ENCODE measurements around the gene RASA4B. TPM values are rescaled to one million over a fixed set of nuclear protein-coding genes. Genes with fewer than 3 reads are reported as not detected.
A peak's percentile ranks its signal among the peaks of the same experiment; 100 is the strongest.

The RASA4B gene
- total RNA-seq, 4 donors from 2014 or later = 10.8 to 59.0 (median 21.2) TPM

- intact Hi-C loops (cut with DNase I; ENCODE audit: low total_unique reads) = no loop called here
- H3K9me3 ChIP-seq = no peaks in the 10 kb centered on the region
- peak; percentile 76 to 85 for DNase-seq
These were observed 84.1 kb downstream of the RASA4B start, which contains the start of gene ORAI2 for GRCh38 chr7:102433219-102434038. TSS of gene ORAI2 (plus strand) at chr7:102433575. CDS start at chr7:102438957, 5,382 bp downstream.

More at GRCh38 chr7:102433219-102434038, 84.1 kb downstream of the RASA4B start, which contains the start of gene ORAI2:
- Histone ChIP-seq H3K27me3 (no peaks in the 10 kb centered on the region), H3K4me3 (peak within 1 kb of the TSS; percentile 48 to 92), H3K4me1 (no peaks in the 10 kb centered on the region), H3K36me3 (no peaks in the 10 kb centered on the region), H3K27ac (peak within 1 kb of the TSS; percentile 77 to 81)
- TF ChIP-seq POLR2A (IDR thresholded peaks at IDR 0.05) = peak in 1 of 2 donors; percentile 43
- peak in 1 of 4 experiments; percentile 12 for TF ChIP-seq CTCF (IDR thresholded peaks at IDR 0.05)

Small RNAs within 50 kb of the gene (microRNA-seq; reads per million reads assigned to microRNA genes)
- not detected for gene MIR4467 (ENCODE audit: borderline microRNAs expressed, borderline replicate concordance)
- gene MIR5090 (ENCODE audit: borderline microRNAs expressed, borderline replicate concordance) = 10.3 reads per million, percentile 21 among the genes with 10 or more reads in this experiment

Other genes with a start within 250 kb of the RASA4B start
- 10 to 100 TPM in 1 of 4 donors, 1 to 10 TPM in 1, under 1 TPM in 1, not detected in 1; 0.77 to 13.8 (median 9.4) TPM for gene SH2B2, start 230.9 kb downstream of the RASA4B start, total RNA-seq
- not detected for gene SPDYE6, start 161.3 kb downstream of the RASA4B start, total RNA-seq
- gene PRKRIP1, start 121.4 kb downstream of the RASA4B start, total RNA-seq = 10 to 100 TPM; 16.1 to 36.6 (median 25.4) TPM
- 10 to 100 TPM; 15.6 to 48.9 (median 39.0) TPM for gene ORAI2, start 84.2 kb downstream of the RASA4B start, total RNA-seq
- gene ALKBH4, start 52.9 kb downstream of the RASA4B start, total RNA-seq = 10 to 100 TPM in 3 of 4 donors, 1 to 10 TPM in 1; 8.7 to 31.3 (median 15.8) TPM
- 10 to 100 TPM; 16.7 to 25.6 (median 22.4) TPM for gene LRWD1, start 52.8 kb downstream of the RASA4B start, total RNA-seq
- 10 to 100 TPM in 3 of 4 donors, 1 to 10 TPM in 1; 8.2 to 38.8 (median 14.0) TPM for gene POLR2J, start 38.9 kb downstream of the RASA4B start, total RNA-seq
- 10 to 100 TPM in 2 of 4 donors, 1 to 10 TPM in 1, not detected in 1; 1.8 to 64.0 (median 24.1) TPM for gene UPK3BL2, start 25.9 kb upstream of the RASA4B start, total RNA-seq
- not detected for gene SPDYE2, start 33.4 kb upstream of the RASA4B start, total RNA-seq
- 10 to 100 TPM in 2 of 4 donors, 1 to 10 TPM in 1, under 1 TPM in 1; 0.77 to 50.7 (median 17.1) TPM for gene POLR2J3, start 54.8 kb upstream of the RASA4B start, total RNA-seq
- 100 to 1,000 TPM in 1 of 4 donors, 10 to 100 TPM in 3; 31.4 to 283 (median 51.4) TPM for gene RASA4, start 99.0 kb upstream of the RASA4B start, total RNA-seq
- gene UPK3BL1, start 125.0 kb upstream of the RASA4B start, total RNA-seq = 10 to 100 TPM in 3 of 4 donors, not detected in 1; 16.0 to 31.8 (median 19.6) TPM
- not detected for gene SPDYE2B, start 132.5 kb upstream of the RASA4B start, total RNA-seq
- gene POLR2J2, start 153.9 kb upstream of the RASA4B start, total RNA-seq = 10 to 100 TPM in 2 of 4 donors, 1 to 10 TPM in 2; 1.0 to 33.5 (median 7.5) TPM
- 100 to 1,000 TPM in 1 of 4 donors, 10 to 100 TPM in 2, under 1 TPM in 1; 0.59 to 118 (median 19.4) TPM for gene FAM185A, start 231.2 kb upstream of the RASA4B start, total RNA-seq

All from uterus (tissue), 4 donors.